ENCODE results near the gene ERC2.

The ERC2 gene

GRCh38 chr3:55774856-55775255 lies 693.4 kb downstream of the ERC2 start:
- in situ Hi-C loops (cut with MboI; ENCODE audit: low sequenced_read_pairs): no loop called here

DNA sequence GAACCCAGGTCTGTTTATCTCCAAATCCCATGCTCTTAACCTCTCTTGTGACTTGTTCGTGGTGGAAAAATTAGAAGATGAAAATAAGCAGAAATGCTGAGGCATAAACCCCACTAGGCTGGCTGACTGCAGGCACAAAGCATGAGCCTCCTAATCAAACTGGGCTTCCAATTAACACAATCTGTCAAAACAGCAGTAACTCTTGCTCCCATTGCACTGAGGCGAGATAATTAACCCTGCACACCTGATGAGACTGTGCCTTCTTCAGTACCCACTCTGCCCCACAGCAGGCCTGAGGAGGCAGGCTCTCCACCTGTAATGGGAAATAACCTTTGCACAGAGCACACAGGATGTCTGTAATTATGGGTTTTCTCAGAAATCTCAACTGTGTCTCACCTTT lies 696.8 kb downstream of the ERC2 start:
- in situ Hi-C loops (cut with MboI; ENCODE audit: low sequenced_read_pairs): no loop called here

DNA sequence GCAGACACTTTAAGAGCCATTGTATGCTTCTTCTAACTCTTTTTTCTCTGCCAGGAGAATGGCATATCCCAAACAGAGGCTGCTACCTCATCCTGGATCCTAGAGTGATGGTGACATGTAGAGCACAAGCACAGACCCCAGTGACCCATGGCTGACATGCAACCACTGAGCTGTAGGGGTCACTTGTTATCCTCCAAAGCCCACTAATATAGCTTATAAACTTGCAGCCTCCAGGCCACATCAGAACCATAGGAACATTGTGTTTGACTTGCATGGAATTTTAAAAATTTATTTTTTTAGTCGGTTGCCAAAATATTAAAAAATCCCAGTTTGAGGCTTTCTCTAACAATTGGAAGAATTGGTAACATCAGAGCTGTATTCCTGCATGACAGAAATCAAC lies 698.2 kb downstream of the ERC2 start:
- in situ Hi-C loops (cut with MboI; ENCODE audit: low sequenced_read_pairs): no loop called here

DNA sequence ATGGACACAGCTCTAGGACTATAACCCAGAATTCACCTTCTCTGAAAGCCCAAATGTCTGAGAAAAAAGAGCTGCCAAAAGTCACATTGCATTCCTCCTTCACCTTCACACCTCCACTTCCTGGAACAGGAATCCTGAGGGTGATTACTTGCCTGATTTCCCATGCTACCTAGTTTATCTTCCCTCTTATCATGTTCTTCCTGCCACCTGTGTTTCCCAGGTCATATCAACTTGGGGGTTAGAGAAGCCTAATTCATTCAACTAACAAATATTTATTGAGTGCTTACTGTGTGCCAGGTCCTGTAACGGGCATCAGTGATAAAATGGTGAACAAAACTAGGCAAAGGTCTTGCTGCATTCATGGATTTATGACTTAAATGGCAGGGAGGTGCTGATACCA lies 701.5 kb downstream of the ERC2 start:
- in situ Hi-C loops (cut with MboI; ENCODE audit: low sequenced_read_pairs): no loop called here

DNA sequence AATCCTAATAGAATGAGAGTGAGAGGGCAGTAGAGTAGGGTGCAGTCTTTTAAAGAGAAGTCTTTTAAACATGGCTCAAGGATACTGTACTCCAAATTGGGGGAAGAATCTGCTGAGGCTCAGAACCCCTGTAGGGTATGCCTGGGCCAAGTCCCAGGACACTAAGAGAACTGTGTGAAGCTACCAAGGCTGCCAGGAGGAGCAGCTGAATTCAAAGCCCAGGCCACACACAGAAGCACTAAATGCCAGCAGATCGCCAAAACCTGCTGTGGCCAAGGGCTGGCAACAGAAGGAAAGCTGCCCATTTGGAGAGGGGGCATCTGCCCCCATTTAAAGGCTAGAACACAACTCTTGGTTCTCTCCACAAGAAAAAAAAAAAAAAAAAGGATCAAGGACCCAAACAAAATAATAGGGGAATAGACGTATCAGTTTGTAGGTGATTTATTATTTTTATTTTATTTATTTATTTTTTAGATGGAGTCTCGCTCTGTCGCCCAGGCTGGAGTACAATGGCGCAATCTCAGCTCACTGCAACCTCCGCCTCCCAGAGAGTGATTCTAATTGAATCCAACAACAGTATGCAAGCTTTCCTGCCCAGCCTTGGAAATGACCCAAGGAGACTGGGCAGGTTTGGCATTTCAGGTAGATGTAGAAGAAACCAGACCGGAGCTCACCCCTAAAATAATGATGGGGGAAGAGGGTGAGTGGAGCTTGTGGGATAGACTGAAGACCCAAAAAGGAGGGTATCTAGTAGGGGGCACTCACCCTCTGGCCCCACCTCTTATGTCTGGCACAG lies 702.2 kb downstream of the ERC2 start:
- in situ Hi-C loops (cut with MboI; ENCODE audit: low sequenced_read_pairs): no loop called here

DNA sequence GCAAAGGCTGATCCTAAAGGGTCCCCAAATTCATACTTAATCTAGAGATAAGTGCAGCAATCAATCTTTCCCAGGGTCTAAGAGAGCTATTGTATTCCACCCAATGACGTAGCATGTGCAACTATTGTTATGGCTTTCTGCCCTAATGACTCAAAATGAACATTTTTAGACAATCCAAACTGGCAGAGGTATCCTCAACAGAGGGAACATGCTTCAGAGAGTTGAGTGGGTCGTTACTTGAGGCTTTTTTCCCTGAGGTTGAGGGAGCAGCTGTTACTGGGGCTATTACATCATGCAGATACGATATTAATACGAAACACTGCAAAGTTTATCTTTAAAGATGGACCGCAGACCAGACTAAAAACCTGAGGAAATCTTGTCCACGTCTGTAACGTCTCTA lies 702.9 kb downstream of the ERC2 start:
- in situ Hi-C loops (cut with MboI; ENCODE audit: low sequenced_read_pairs): no loop called here

GRCh38 chr3:55756976-55757375 lies 711.3 kb downstream of the ERC2 start:
- in situ Hi-C loops (cut with MboI; ENCODE audit: low sequenced_read_pairs): no loop called here

DNA sequence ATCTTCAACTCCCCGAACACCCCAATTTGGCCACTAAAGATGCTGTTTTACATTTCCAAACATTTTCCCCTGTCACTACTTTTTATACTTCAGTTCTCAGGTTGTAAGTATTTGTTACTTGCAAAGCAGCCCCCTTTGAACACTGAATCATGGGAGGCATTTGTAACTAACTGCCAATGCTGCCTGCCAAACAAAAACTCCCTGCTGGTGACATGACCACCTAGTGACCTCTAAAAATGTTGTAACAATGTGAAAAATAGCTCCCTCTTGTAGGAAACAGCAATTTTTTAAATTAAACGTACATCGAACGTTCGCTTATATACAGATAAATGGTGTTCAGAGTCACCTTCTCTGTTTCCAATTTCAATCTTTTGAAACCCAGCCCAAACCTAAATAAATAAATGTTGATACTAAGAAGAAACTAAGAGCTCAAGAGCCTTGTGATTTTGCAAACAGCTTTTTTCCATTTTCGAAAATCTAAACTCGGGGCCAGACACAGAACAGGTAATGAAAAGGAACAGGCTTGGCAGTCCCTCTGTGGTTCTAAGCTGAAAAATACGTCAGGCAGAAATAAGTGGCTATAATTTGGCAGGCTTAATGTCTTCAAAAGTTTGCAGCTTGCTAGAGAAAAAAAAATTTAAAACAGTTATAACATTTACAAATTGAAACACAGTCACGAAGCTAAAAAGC lies 712.6 kb downstream of the ERC2 start:
- in situ Hi-C loops (cut with MboI; ENCODE audit: low sequenced_read_pairs): no loop called here

DNA sequence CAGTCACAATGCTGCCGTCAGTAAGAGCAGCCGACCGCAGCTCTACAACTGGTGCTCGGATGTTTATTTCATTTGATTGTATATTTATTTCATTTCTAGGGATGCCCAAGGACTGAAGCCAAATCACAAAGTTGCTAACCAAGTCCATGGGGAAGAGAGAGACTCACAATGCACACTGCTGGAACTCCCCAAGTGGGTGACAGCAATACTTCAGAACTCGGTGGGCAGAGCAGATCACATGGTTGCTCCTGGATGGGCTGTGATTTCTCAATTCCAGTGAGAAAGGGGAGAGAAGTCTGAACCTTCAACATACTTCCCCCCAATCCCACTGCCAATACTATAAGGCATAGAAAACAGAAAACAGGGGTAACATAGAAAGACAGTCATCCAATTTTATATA lies 715.4 kb downstream of the ERC2 start:
- in situ Hi-C loops (cut with MboI; ENCODE audit: low sequenced_read_pairs): no loop called here

DNA sequence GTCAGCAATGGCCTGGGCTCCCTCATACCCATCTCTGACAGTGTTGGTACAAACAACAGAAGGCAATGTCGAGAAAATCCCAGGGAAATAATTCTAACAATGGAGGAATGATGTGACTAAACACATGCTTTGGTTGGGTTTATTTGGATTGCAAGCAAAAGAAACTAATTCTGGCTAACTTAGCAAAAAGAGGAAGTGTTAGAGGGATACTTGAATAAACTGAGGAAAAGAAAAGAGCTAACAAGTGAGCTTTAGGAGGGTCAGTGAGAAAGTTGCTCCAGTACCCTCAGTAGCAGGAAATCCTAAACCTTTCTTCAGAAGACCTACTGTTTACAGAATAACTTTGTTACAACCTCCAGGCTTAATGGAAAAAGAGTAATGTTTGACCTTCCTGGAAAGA lies 716.5 kb downstream of the ERC2 start:
- in situ Hi-C loops (cut with MboI; ENCODE audit: low sequenced_read_pairs): no loop called here

GRCh38 chr3:55750525-55750924 lies 717.7 kb downstream of the ERC2 start:
- in situ Hi-C loops (cut with MboI; ENCODE audit: low sequenced_read_pairs): no loop called here

GRCh38 chr3:55749036-55749435 lies 719.2 kb downstream of the ERC2 start:
- in situ Hi-C loops (cut with MboI; ENCODE audit: low sequenced_read_pairs): no loop called here

DNA sequence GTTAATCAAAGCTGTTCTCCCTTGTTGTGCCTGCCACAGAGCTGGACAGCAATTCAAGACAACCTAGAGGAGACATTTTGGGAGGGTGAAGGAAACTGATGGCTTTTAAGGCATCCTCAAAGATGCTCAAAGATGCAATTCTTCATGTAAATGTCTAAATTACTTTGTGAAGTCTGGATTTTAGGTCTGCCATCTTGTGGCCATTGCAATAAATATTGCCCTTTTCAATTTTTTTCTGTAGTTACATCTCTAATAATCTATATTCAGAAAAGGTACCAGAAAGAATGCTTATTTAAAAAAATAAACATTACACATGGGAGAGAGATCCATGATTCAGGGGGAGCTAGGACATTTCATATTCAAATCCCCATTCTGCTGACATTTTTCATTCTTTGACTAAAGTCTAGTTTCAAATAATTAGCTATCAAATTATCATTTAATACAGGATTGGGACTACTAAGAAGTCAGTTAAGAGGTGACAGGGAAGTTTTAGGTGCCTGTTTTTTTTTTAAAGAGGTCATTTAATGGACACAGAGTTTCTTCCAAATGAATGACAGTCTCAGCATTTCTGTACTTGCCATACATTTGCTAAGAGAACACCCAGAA lies 721.4 kb downstream of the ERC2 start:
- in situ Hi-C loops (cut with MboI; ENCODE audit: low sequenced_read_pairs): no loop called here

GRCh38 chr3:55742832-55743136 lies 725.5 kb downstream of the ERC2 start:
- in situ Hi-C loops (cut with MboI; ENCODE audit: low sequenced_read_pairs): no loop called here

- in situ Hi-C loops (cut with MboI; ENCODE audit: low sequenced_read_pairs): no loop called here
Measured at GRCh38 chr3:55742022-55742831, 726.0 kb downstream of the ERC2 start.

DNA sequence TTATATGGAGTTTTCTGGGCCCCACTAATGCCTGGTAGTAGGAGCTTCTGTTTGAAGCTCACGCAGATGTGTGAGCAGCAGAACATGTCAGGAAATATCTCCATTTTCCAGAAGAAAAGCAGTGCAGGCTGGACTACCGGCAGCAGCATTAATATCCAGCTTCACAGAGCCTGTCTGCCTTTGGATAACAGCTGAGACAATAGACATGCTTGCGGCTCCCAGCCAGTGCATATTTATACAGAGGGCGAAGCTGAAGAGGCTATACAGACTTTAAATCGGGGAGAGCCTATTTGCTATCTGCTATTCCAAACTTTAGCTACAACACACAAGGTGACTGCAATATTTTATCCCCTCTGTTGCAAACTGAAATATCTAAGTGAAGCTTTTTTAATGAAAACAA lies 731.1 kb downstream of the ERC2 start:
- in situ Hi-C loops (cut with MboI; ENCODE audit: low sequenced_read_pairs): no loop called here

GRCh38 chr3:55735976-55736375 lies 732.3 kb downstream of the ERC2 start:
- in situ Hi-C loops (cut with MboI; ENCODE audit: low sequenced_read_pairs): no loop called here

DNA sequence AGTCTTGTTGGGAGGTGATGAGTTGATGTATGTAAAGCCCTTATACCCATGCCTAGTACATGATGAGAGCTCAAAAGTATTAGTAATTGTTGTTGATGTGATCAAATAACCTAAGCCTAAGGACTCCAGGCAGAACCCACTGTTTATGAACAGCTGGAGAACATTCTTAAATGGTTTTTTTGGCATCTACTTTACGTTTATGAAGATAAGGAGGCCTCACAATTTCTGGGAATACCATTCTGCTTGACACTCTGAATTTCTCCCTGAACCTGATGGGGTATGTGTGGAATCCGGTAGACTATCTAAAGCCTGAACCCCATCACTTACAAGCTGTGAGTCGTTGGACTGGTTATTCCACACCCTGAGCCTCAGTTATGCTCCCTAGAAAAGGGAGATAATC lies 736.5 kb downstream of the ERC2 start:
- in situ Hi-C loops (cut with MboI; ENCODE audit: low sequenced_read_pairs): no loop called here

- in situ Hi-C loops (cut with MboI; ENCODE audit: low sequenced_read_pairs): no loop called here
Measured at GRCh38 chr3:55729546-55729945, 738.7 kb downstream of the ERC2 start.

DNA sequence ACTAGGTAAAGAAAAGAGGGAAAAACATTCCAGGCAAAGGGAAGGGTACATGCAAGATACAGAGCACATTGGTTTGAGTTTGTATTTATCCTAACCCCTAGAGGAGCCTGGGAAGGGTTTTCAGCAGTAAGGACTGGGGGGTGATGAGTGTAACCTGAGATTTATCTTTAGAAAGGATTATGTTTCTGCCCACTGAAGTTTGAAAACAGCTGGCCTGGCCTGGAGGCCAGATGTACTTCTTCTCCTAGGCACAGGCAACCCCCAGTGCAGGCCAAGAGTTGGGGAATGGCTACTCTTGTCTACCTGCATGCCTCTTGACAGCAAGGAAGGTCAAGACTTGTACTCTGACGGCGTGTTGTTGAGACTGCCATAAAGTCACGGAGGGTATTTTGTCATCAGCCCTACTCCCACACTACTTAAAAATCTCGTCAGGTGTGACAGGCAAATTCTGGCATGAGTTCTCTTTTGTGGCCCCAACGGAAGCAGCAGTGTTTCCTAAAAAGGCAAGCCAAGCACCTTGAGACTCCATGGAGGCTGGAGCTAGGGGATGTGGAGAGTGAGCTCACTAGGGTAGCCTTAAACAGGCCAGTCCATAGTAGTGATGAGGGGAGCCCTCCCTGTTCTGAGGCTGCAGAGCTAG lies 739.7 kb downstream of the ERC2 start:
- in situ Hi-C loops (cut with MboI; ENCODE audit: low sequenced_read_pairs): no loop called here

- in situ Hi-C loops (cut with MboI; ENCODE audit: low sequenced_read_pairs): no loop called here
Measured at GRCh38 chr3:55726501-55726775, 741.8 kb downstream of the ERC2 start.
